Measurements from ENCODE around the gene KCNS1. TPM values are rescaled to one million over a fixed set of nuclear protein-coding genes. Genes with fewer than 3 reads are reported as not detected.

KCNS1 gene
- total RNA-seq, 1 donor from 2014 or later = not detected

- Mint-ChIP-seq H3K4me1 (ENCODE audit: low read depth, unreplicated experiment) (no peaks in the 10 kb centered on the region), H3K27ac (ENCODE audit: unreplicated experiment) (no peak overlapping the region), H3K27me3 (ENCODE audit: unreplicated experiment) (no peaks in the 10 kb centered on the region), H3K9me3 (ENCODE audit: unreplicated experiment) (no peaks in the 10 kb centered on the region), H3K4me3 (ENCODE audit: unreplicated experiment) (no peak overlapping the region), H3K36me3 (ENCODE audit: unreplicated experiment) (peaks cover 5% of the 10 kb centered on the region)
- DNase-seq = no peak
- TF ChIP-seq CTCF (IDR thresholded peaks at IDR 0.05; ENCODE audit: partially characterized antibody, unreplicated experiment) = no peak
Measured at GRCh38 chr20:45073221-45073620, 27.7 kb downstream of the KCNS1 start.

GRCh38 chr20:45072066-45072465 is 28.9 kb downstream of the KCNS1 start:
- no peak for DNase-seq
- no peak for TF ChIP-seq CTCF (IDR thresholded peaks at IDR 0.05; ENCODE audit: partially characterized antibody, unreplicated experiment)
- Mint-ChIP-seq H3K27ac (ENCODE audit: unreplicated experiment) (no peak overlapping the region), H3K4me3 (ENCODE audit: unreplicated experiment) (no peak overlapping the region), H3K4me1 (ENCODE audit: low read depth, unreplicated experiment) (no peaks in the 10 kb centered on the region), H3K27me3 (ENCODE audit: unreplicated experiment) (no peaks in the 10 kb centered on the region), H3K36me3 (ENCODE audit: unreplicated experiment) (peaks cover 6% of the 10 kb centered on the region), H3K9me3 (ENCODE audit: unreplicated experiment) (no peaks in the 10 kb centered on the region)

GRCh38 chr20:45070932-45071632 is 29.8 kb downstream of the KCNS1 start:
- Mint-ChIP-seq H3K4me1 (ENCODE audit: low read depth, unreplicated experiment) (no peaks in the 10 kb centered on the region), H3K36me3 (ENCODE audit: unreplicated experiment) (peaks cover 6% of the 10 kb centered on the region), H3K4me3 (ENCODE audit: unreplicated experiment) (no peak overlapping the region), H3K27ac (ENCODE audit: unreplicated experiment) (no peak overlapping the region), H3K9me3 (ENCODE audit: unreplicated experiment) (no peaks in the 10 kb centered on the region), H3K27me3 (ENCODE audit: unreplicated experiment) (no peaks in the 10 kb centered on the region)
- no peak for TF ChIP-seq CTCF (IDR thresholded peaks at IDR 0.05; ENCODE audit: partially characterized antibody, unreplicated experiment)
- DNase-seq = no peak

- DNase-seq = no peak
- no peaks in the 10 kb centered on the region for H3K27me3 Mint-ChIP-seq (ENCODE audit: unreplicated experiment)
- no peaks in the 10 kb centered on the region for H3K4me1 Mint-ChIP-seq (ENCODE audit: low read depth, unreplicated experiment)
- no peak for TF ChIP-seq CTCF (IDR thresholded peaks at IDR 0.05; ENCODE audit: partially characterized antibody, unreplicated experiment)
- H3K27ac Mint-ChIP-seq (ENCODE audit: unreplicated experiment) = no peak overlapping the region
- no peak overlapping the region for H3K4me3 Mint-ChIP-seq (ENCODE audit: unreplicated experiment)
- H3K36me3 Mint-ChIP-seq (ENCODE audit: unreplicated experiment) = peaks cover 6% of the 10 kb centered on the region
- no peaks in the 10 kb centered on the region for H3K9me3 Mint-ChIP-seq (ENCODE audit: unreplicated experiment)
Measured at GRCh38 chr20:45069261-45069660, 31.7 kb downstream of the KCNS1 start.

GRCh38 chr20:45067558-45067957 is 33.4 kb downstream of the KCNS1 start:
- DNase-seq = no peak
- Mint-ChIP-seq H3K36me3 (ENCODE audit: unreplicated experiment) (peaks cover 6% of the 10 kb centered on the region), H3K4me3 (ENCODE audit: unreplicated experiment) (no peak overlapping the region), H3K27ac (ENCODE audit: unreplicated experiment) (no peak overlapping the region), H3K27me3 (ENCODE audit: unreplicated experiment) (no peaks in the 10 kb centered on the region), H3K4me1 (ENCODE audit: low read depth, unreplicated experiment) (no peaks in the 10 kb centered on the region), H3K9me3 (ENCODE audit: unreplicated experiment) (peaks cover 2% of the 10 kb centered on the region)
- TF ChIP-seq CTCF (IDR thresholded peaks at IDR 0.05; ENCODE audit: partially characterized antibody, unreplicated experiment) = no peak
